T-helper 2 cell treated with Interferon-gamma antibody and Interleukin-4, amounts not matched to agents 5 μg/mL and 100 μg/mL, for 36 hours (primary cell): ENCODE data around the gene INMT.
A peak's percentile ranks its signal among the peaks of the same experiment; 100 is the strongest.

Experiments used
- DNase-seq: peaks from one replicate; pipeline ENCODE4 v3.0.0; 2021; ENCODE audit warnings: low spot score
- H3K27ac Mint-ChIP-seq: one replicate; pipeline ENCODE4 v1.8.0; 2021; ENCODE audit warnings: mild to moderate bottlenecking, mixed read lengths
- H3K27me3 Mint-ChIP-seq: one replicate; pipeline ENCODE4 v1.8.0; 2021; ENCODE audit warnings: low read depth, mixed read lengths
- H3K36me3 Mint-ChIP-seq: one replicate; pipeline ENCODE4 v1.8.0; 2021; ENCODE audit warnings: low read depth, mixed read lengths
- H3K4me1 Mint-ChIP-seq: one replicate; pipeline ENCODE4 v1.8.0; 2021; ENCODE audit warnings: low read depth, mixed read lengths
- H3K4me3 Mint-ChIP-seq: one replicate; pipeline ENCODE4 v1.8.0; 2022; ENCODE audit warnings: mild to moderate bottlenecking, moderate library complexity, mixed read lengths
- H3K9me3 Mint-ChIP-seq: one replicate; pipeline ENCODE4 v1.8.0; 2021; ENCODE audit warnings: mixed read lengths

The INMT gene

GRCh38 chr7:30771880-30772425, 20.0 kb downstream of the INMT start:
- Mint-ChIP-seq H3K27ac (peak overlapping the region; percentile 84), H3K9me3 (no peaks in the 10 kb centered on the region), H3K4me3 (peak overlapping the region; percentile 88), H3K4me1 (peaks cover 4% of the 10 kb centered on the region), H3K36me3 (no peaks in the 10 kb centered on the region), H3K27me3 (peaks cover 6% of the 10 kb centered on the region)
- DNase-seq: no peak

GRCh38 chr7:30772984-30773383, 21.0 kb downstream of the INMT start:
- no peaks in the 10 kb centered on the region for H3K9me3 Mint-ChIP-seq
- H3K27ac Mint-ChIP-seq: no peak overlapping the region
- peaks cover 6% of the 10 kb centered on the region for H3K27me3 Mint-ChIP-seq
- H3K36me3 Mint-ChIP-seq: no peaks in the 10 kb centered on the region
- H3K4me1 Mint-ChIP-seq: peaks cover 4% of the 10 kb centered on the region
- H3K4me3 Mint-ChIP-seq: no peak overlapping the region
- no peak for DNase-seq

- no peaks in the 10 kb centered on the region for H3K36me3 Mint-ChIP-seq
- no peaks in the 10 kb centered on the region for H3K9me3 Mint-ChIP-seq
- H3K27ac Mint-ChIP-seq: no peak overlapping the region
- peaks cover 4% of the 10 kb centered on the region for H3K4me1 Mint-ChIP-seq
- H3K27me3 Mint-ChIP-seq: no peaks in the 10 kb centered on the region
- no peak for DNase-seq
- H3K4me3 Mint-ChIP-seq: no peak overlapping the region
Observed at GRCh38 chr7:30775992-30776391, 24.1 kb downstream of the INMT start.

GRCh38 chr7:30776971-30777370, 25.0 kb downstream of the INMT start:
- Mint-ChIP-seq H3K36me3 (no peaks in the 10 kb centered on the region), H3K4me1 (peaks cover 3% of the 10 kb centered on the region), H3K4me3 (no peak overlapping the region), H3K27ac (no peak overlapping the region), H3K27me3 (no peaks in the 10 kb centered on the region), H3K9me3 (no peaks in the 10 kb centered on the region)
- no peak for DNase-seq

GRCh38 chr7:30778255-30779025, 26.5 kb downstream of the INMT start:
- H3K27me3 Mint-ChIP-seq: no peaks in the 10 kb centered on the region
- no peaks in the 10 kb centered on the region for H3K36me3 Mint-ChIP-seq
- no peaks in the 10 kb centered on the region for H3K9me3 Mint-ChIP-seq
- no peak for DNase-seq
- H3K4me1 Mint-ChIP-seq: no peaks in the 10 kb centered on the region
- H3K4me3 Mint-ChIP-seq: no peak overlapping the region
- no peak overlapping the region for H3K27ac Mint-ChIP-seq

- Mint-ChIP-seq H3K9me3 (no peaks in the 10 kb centered on the region), H3K4me1 (no peaks in the 10 kb centered on the region), H3K4me3 (no peak overlapping the region), H3K27ac (no peak overlapping the region), H3K36me3 (no peaks in the 10 kb centered on the region), H3K27me3 (no peaks in the 10 kb centered on the region)
- DNase-seq: no peak
Observed at GRCh38 chr7:30779574-30779973, 27.6 kb downstream of the INMT start.

- H3K9me3 Mint-ChIP-seq: no peaks in the 10 kb centered on the region
- H3K27me3 Mint-ChIP-seq: no peaks in the 10 kb centered on the region
- DNase-seq: no peak
Observed at GRCh38 chr7:30780941-30781340, 29.0 kb downstream of the INMT start.

GRCh38 chr7:30782690-30783089, 30.8 kb downstream of the INMT start:
- no peak overlapping the region for H3K4me3 Mint-ChIP-seq
- no peaks in the 10 kb centered on the region for H3K9me3 Mint-ChIP-seq
- no peak overlapping the region for H3K27ac Mint-ChIP-seq
- no peak for DNase-seq
- H3K36me3 Mint-ChIP-seq: no peaks in the 10 kb centered on the region
- no peaks in the 10 kb centered on the region for H3K27me3 Mint-ChIP-seq
- H3K4me1 Mint-ChIP-seq: no peaks in the 10 kb centered on the region

More at GRCh38 chr7:30780941-30781340, 29.0 kb downstream of the INMT start:
- Mint-ChIP-seq H3K36me3 (no peaks in the 10 kb centered on the region), H3K4me1 (no peaks in the 10 kb centered on the region), H3K4me3 (no peak overlapping the region), H3K27ac (no peak overlapping the region)

- Mint-ChIP-seq H3K36me3 (no peaks in the 10 kb centered on the region), H3K4me1 (no peaks in the 10 kb centered on the region), H3K9me3 (no peaks in the 10 kb centered on the region), H3K4me3 (no peak overlapping the region), H3K27me3 (no peaks in the 10 kb centered on the region), H3K27ac (no peak overlapping the region)
- DNase-seq: no peak
Observed at GRCh38 chr7:30785786-30786185, 33.9 kb downstream of the INMT start.

- H3K27ac Mint-ChIP-seq: no peak overlapping the region
- no peaks in the 10 kb centered on the region for H3K9me3 Mint-ChIP-seq
- H3K4me1 Mint-ChIP-seq: no peaks in the 10 kb centered on the region
- DNase-seq: no peak
- H3K36me3 Mint-ChIP-seq: no peaks in the 10 kb centered on the region
- H3K4me3 Mint-ChIP-seq: no peak overlapping the region
- no peaks in the 10 kb centered on the region for H3K27me3 Mint-ChIP-seq
Observed at GRCh38 chr7:30787486-30787885, 35.6 kb downstream of the INMT start.

- H3K4me3 Mint-ChIP-seq: no peak overlapping the region
- no peak for DNase-seq
- H3K36me3 Mint-ChIP-seq: no peaks in the 10 kb centered on the region
- no peaks in the 10 kb centered on the region for H3K4me1 Mint-ChIP-seq
- no peaks in the 10 kb centered on the region for H3K9me3 Mint-ChIP-seq
- H3K27me3 Mint-ChIP-seq: no peaks in the 10 kb centered on the region
- H3K27ac Mint-ChIP-seq: no peak overlapping the region
Observed at GRCh38 chr7:30788640-30789333, 36.9 kb downstream of the INMT start.

GRCh38 chr7:30789334-30789711, 37.4 kb downstream of the INMT start:
- Mint-ChIP-seq H3K36me3 (no peaks in the 10 kb centered on the region), H3K4me3 (no peak overlapping the region), H3K9me3 (no peaks in the 10 kb centered on the region), H3K4me1 (no peaks in the 10 kb centered on the region), H3K27me3 (no peaks in the 10 kb centered on the region), H3K27ac (no peak overlapping the region)
- no peak for DNase-seq

- no peak overlapping the region for H3K27ac Mint-ChIP-seq
- H3K27me3 Mint-ChIP-seq: no peaks in the 10 kb centered on the region
- H3K36me3 Mint-ChIP-seq: no peaks in the 10 kb centered on the region
- H3K9me3 Mint-ChIP-seq: no peaks in the 10 kb centered on the region
- no peaks in the 10 kb centered on the region for H3K4me1 Mint-ChIP-seq
- DNase-seq: no peak
- no peak overlapping the region for H3K4me3 Mint-ChIP-seq
Observed at GRCh38 chr7:30790356-30790755, 38.4 kb downstream of the INMT start.

GRCh38 chr7:30791114-30791513, 39.2 kb downstream of the INMT start:
- Mint-ChIP-seq H3K36me3 (no peaks in the 10 kb centered on the region), H3K4me1 (peaks cover 4% of the 10 kb centered on the region), H3K9me3 (no peaks in the 10 kb centered on the region), H3K27ac (no peak overlapping the region), H3K4me3 (no peak overlapping the region), H3K27me3 (no peaks in the 10 kb centered on the region)
- DNase-seq: no peak
